IPS-18c (cell line): ENCODE results near the gene MTSS2.
"Not testable (repeated sequence)": the region's sequence is repeated elsewhere in the genome, so short reads cannot be mapped to it uniquely, and the experiment has no call there.

ENCODE experiments used
- H3K4me3 ChIP-seq: 2 replicates; pipeline ENCODE4 v1.7.0; 2013; ENCODE audit warnings: low read depth, mild to moderate bottlenecking, low read length, moderate library complexity; ENCODE audit not compliant: insufficient read depth
- H3K9me3 ChIP-seq: one replicate; pipeline ENCODE4 v1.6.1; 2013; ENCODE audit warnings: mild to moderate bottlenecking, low read length, moderate library complexity; ENCODE audit not compliant: control insufficient read depth, insufficient read depth

The MTSS2 gene

GRCh38 chr16:70682239-70683145 lies 3.4 kb downstream of the MTSS2 start:
- H3K4me3 ChIP-seq: no peak overlapping the region
- H3K9me3 ChIP-seq: no peaks in the 10 kb centered on the region

GRCh38 chr16:70681382-70682238 lies 4.2 kb downstream of the MTSS2 start:
- Histone ChIP-seq H3K4me3 (no peak overlapping the region), H3K9me3 (no peaks in the 10 kb centered on the region)

- Histone ChIP-seq H3K9me3 (no peaks in the 10 kb centered on the region), H3K4me3 (no peak overlapping the region)
Measured at GRCh38 chr16:70680495-70681381, 5.1 kb downstream of the MTSS2 start.

- Histone ChIP-seq H3K9me3 (no peaks in the 10 kb centered on the region), H3K4me3 (no peak overlapping the region)
Measured at GRCh38 chr16:70679671-70680494, 6.0 kb downstream of the MTSS2 start.

GRCh38 chr16:70678898-70679670 lies 6.8 kb downstream of the MTSS2 start:
- Histone ChIP-seq H3K4me3 (no peak overlapping the region), H3K9me3 (no peaks in the 10 kb centered on the region)

- Histone ChIP-seq H3K4me3 (no peak overlapping the region), H3K9me3 (no peaks in the 10 kb centered on the region)
Measured at GRCh38 chr16:70678121-70678897, 7.5 kb downstream of the MTSS2 start.

GRCh38 chr16:70677499-70678120 lies 8.2 kb downstream of the MTSS2 start:
- H3K9me3 ChIP-seq: no peaks in the 10 kb centered on the region
- no peak overlapping the region for H3K4me3 ChIP-seq

- no peaks in the 10 kb centered on the region for H3K9me3 ChIP-seq
- no peak overlapping the region for H3K4me3 ChIP-seq
Measured at GRCh38 chr16:70676675-70677498, 9.0 kb downstream of the MTSS2 start.

- H3K4me3 ChIP-seq: no peak overlapping the region
- H3K9me3 ChIP-seq: no peaks in the 10 kb centered on the region
Measured at GRCh38 chr16:70675851-70676513, 9.9 kb downstream of the MTSS2 start.

GRCh38 chr16:70674221-70675014 lies 11.4 kb downstream of the MTSS2 start:
- Histone ChIP-seq H3K4me3 (no peak overlapping the region), H3K9me3 (no peaks in the 10 kb centered on the region)

GRCh38 chr16:70670938-70671337 lies 14.9 kb downstream of the MTSS2 start:
- not testable (repeated sequence) for H3K4me3 ChIP-seq, H3K9me3 ChIP-seq

- no peaks in the 10 kb centered on the region for H3K9me3 ChIP-seq
- H3K4me3 ChIP-seq: no peak overlapping the region
Measured at GRCh38 chr16:70670175-70670574, 15.7 kb downstream of the MTSS2 start.
